ENCODE results near the gene GGCX.

The GGCX gene

DNA sequence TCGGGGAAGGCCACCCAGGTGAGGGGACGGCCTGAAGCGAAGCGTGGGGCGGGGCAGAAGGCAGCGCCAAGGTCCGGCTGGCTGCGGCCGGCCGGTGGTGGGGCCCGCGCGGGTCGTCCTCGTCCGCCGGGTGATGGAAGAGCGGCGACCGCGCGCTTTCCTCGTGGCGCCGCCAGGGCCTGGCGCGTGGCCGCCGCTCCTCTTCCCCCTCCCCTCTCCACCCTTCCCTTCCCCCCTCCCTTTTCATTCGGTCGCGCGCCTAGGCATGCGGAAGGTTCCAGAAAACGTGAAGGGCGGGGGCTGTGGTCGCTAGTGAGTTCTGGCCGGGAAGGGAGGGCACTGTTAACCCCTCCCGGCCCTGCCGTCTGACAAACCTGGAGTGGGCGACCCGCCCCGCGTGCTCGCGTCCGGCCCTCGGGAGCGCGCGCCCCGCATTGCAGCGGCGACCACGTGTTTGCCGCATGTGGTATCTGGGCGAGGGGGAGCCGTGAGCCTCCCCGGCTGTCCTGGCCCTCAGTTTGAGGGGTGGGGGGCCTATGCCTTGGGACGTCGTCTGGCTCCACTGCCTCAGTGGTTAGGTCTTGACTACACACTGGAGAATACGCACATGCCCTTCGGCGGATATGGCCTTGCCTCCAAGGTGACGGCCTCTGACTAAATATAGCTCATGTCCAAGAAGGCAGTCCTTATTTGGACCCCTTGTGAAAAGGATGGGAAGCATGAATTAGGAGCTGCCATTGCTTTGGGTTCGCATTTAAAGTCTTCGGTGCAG, 21.7 kb downstream of the GGCX start:
- peak; percentile 27 for DNase-seq

- DNase-seq, result peak; percentile 94
Observed at GRCh38 chr2:85538507-85539360, 22.6 kb downstream of the GGCX start, which contains the start of gene MAT2A. MAT2A (plus strand) TSS chr2:85539168; CDS start chr2:85539288, 120 bp downstream.

DNA sequence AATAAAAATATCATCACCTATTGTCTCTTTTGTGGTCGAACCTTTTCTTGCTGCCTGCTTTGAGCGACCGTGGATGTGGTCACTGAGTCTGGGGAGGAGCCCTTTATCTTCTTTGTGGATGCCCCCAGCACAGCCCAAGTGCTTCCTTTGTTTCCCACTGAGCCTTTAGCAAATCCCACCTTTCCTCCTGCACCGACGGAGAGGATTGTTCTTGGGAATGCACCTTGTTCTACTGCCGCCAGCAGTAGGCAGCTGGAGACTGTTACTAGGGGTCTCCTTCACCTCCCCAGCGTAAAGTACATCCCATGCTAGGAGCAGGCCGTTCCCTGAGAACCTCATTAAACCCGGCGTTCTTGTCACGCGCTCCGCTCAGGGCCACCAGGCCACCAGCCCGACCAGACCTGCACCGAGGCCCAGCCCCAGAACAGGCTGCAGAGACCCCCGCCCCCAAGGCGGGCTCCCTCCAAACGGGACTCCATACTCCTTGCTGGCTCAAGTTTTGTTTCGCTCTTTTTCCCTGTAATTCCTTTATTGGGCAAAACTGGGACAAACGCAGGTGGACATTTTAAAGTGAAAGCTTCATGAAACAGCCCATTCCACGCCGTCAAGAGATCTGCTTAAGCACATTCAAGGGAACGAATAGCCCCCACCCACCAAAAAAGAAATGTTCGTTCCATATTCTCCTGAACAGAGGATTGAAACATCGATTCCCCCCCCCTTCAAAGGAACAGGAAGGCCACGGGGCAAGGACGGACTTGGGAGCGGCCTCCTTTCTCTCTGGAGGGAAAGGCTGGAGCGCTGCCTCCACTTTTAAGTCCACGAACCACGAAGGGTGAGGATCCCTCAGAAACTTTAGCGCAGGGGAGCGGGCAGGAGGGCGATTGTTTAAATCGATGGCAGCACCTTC, 23.4 kb downstream of the GGCX start:
- DNase-seq, result peak; percentile 76

- DNase-seq, result peak; percentile 22
Observed at GRCh38 chr2:85536479-85536878, 24.8 kb downstream of the GGCX start.

DNA sequence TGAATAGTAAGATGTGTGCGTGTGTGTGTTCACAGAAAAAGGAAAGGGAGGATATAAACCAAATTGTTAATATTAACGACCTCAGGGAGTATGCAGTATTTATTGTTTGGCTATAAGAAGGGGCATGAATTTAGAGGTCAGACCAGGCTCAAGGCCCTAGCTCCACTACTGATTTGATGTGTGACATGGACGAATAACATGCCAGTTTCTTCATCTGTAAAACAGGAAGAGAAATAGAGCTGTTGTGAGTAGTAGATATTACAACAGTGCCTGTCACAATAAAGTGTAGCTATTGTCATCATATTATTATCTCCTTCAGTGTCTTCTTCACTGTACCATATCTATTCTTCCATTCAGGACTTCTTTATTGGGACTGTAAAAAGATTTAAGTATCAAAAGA, 26.4 kb downstream of the GGCX start:
- no peak for DNase-seq

GRCh38 chr2:85534099-85534498, 27.2 kb downstream of the GGCX start:
- no peak for DNase-seq

- DNase-seq, result no peak
Observed at GRCh38 chr2:85531589-85531988, 29.7 kb downstream of the GGCX start.

DNA sequence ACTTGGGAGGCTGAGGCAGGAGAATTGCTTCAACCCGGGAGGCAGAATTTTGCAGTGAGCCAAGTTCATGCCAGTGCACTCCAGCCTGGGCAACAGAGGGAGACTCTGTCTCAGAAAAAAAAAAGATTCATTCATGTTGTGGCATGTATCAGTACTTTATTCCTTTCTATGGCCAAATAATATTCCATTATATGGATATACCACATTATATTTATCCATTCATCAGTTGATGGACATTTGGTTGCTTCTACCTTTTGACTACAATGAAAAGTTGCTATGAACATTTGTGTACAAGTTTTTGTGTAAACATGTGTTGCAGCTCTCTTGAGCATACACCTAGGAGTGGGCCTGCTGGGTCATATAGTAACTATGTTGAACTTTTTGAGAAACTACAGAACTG, 31.5 kb downstream of the GGCX start:
- no peak for DNase-seq

DNA sequence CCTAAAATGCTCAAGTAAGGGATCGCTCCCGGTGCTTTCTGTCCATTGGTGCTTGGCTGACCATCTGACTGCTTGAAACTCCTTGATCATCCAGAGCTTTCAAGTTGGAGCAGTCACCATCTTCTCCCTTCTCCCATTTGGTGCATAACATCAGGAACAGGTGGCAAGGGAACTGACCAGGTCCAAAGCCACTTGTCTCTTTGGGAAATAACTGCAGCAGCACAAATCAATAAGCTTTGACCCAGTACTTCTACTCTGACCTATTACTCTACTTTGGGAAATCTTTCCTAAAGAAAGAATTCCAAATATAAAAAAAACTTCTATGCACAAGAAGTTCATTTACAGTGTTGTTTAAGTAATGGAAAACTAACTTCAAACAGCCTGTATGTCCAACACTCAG, 32.9 kb downstream of the GGCX start:
- DNase-seq, result no peak

DNA sequence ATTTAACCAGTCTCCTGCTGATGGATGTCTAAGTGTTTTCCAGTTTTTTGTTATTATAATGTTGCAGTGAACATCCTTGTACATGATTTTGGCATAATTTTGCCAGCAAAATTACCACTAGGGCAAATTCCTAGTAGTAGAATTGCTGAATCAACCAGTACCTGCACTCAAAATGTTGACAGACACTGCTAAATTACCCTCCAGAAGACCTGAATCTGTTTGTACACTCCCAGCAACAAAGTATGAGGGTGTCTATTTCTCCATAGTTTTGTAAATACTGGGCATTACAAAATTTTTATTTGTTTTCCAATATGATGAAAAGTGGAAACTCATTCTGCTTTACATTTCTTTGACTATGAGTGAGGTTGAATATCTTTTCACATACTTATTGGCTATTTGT, 33.5 kb downstream of the GGCX start:
- DNase-seq, result no peak

DNA sequence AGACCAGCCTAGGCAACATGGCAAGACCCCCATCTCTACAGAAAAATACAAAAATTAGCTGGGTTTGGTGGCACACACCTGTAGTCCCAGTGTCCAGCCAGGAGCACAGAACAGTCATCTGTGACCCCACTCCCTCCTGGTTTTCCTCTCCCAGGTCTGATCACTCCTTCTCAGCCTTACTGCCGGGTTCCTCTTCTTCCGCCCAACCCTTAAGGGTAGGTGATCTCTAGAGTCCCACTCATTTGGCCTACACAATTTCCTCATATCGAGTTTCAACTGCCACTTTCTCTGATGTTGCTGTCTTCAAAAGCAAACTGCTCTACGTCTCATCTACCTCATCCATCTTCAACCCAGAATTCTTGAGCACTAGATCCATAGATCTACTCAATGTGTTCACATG, 35.7 kb downstream of the GGCX start:
- DNase-seq, result no peak

DNA sequence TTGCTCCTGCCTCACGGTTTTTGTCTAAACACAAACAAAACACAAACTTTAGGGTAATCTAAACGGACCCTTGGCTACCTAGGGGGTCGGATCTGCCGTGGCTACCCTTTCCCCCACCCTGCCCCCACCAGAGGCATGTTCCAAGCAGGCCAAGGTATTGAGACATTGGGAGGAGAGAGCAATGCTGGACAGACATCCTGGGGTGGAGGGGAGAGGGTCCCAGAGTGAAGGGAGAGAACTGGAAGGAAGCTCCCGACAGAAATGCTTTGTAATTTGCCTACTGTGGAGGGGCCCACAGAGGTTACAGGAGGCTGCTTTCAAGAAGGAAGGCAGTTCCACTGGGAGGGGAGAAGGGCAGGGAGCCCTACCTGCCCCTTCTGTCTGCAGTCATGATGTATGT, 36.3 kb downstream of the GGCX start:
- DNase-seq, result no peak

DNA sequence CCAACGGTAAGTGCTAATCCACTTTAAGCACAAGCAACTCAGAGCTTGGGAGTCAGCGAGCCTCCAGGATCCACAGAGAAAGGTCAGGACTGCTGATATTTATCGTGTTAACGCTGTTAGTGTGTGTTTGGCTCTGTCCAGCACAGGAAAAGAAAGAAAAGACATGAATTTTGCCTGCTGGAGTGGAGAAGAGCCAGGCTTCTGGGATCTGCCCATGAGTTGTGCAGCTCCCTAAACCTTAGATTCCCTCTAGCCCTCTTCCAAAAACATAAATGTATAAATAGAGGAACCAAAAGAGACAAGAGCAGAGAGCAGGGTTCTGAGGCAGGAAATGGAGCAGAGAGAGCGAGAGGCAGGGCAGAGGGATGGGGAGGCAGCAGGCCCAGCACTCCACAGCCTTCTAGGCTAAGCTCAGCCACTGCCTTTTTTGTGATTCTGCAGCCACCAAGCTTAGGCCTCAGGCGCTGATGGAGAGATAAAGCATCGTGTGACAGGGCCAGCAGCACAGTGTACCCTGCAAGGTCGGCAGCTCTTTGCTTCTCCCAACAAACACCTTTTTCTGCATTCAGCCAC, 36.9 kb downstream of the GGCX start:
- no peak for DNase-seq

DNA sequence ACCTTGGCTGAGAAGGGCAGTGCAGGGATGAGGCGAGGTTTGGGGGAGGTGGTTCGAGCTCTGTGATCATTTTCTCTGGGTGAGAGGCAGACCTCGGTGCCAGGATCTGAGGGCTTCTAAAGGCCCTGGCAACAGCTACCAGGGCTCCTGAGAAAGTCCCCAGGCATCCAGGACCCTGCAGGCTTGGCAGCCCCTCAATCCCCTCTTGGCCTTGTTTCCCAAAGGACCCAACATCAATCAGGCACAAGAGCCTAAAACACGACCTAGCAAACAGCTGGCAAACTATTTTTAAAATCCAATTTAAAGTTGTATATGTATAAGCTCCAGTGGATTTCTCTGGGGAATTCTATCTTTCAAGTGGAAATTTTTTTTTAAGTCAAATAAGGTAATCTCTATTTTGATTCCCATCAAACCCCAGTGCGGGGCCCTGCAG, 37.4 kb downstream of the GGCX start:
- no peak for DNase-seq

- no peak for DNase-seq
Observed at GRCh38 chr2:85523062-85523902, 38.0 kb downstream of the GGCX start.

DNA sequence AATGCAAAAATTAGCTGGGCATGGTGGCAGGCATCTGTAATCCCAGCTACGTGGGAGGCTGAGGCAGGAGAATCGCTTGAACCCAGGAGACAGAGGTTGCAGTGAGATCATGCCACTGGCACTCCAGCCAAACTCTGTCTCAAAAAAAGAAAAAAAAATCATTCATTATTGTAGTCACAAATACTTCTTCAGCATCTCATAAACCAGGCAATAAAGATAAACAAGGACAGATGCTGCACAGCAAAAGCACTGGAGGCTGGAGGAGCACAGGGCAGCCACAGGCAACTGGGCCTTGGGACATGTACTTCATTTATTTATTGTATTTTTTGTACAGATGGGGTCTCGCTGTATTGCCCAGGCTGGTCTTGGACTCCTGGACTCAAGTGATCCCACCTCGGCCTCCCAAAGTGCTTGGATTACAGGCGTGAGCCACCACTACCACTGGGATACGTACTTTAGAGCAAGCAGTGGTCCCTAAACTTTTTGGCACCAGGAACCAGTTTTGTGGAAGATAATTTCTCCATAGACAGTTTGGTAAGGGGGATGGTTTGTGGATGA, 39.1 kb downstream of the GGCX start:
- no peak for DNase-seq

- DNase-seq, result no peak
Observed at GRCh38 chr2:85516653-85517389, 44.5 kb downstream of the GGCX start.

DNA sequence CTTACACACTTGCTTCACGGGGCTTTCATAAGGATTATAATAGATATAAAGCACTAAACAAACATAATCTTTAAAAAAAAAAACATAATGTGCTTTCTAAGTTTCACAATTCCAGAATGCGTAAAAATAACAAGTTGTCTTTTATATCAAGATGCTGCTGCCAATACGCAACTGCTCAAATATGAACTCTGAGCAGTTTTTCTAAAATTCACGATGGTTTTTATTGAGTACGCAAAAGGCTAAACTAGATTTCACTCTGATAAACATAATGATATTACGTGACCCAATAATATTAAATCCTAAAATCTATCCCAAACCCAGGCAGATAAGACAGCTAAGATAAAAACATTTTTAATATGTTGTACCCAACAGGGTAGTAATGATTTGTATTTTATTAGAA, 47.0 kb downstream of the GGCX start:
- no peak for DNase-seq

- DNase-seq, result peak; percentile 93
Observed at GRCh38 chr2:85511008-85511811, 50.1 kb downstream of the GGCX start.

DNA sequence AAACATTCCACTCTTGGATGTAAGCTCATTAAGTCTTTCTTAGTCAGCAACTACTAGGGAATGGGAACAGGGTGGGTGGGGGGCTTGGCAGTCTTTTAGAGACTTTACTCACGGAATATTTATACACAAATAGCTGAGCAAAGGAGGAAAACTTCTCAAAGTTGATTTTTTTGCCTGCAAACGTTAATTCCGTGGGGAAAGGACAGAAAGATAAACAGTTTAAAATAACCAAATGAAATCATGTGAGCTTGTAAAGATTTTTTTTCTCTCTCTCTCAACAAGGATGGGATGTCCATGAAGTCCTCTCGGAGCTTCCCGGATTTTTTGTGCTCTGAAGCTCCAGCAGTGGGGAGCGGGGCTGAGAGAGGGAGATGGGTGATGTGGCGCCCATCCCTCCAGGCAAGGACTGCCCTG, 54.5 kb downstream of the GGCX start:
- no peak for DNase-seq

All from DMS79 treated with DMSO at 0.1 percent for 48 hours (cell line).